WTC11 (cell line): Measurements from ENCODE around the gene TFF2. TPM values are rescaled to one million over a fixed set of nuclear protein-coding genes. Genes with fewer than 3 reads are reported as not detected.

Experiments used
- ATAC-seq: fragments of 200-7000 bp; cut with Tn5 transposase; 2 replicates; pipeline ENCODE4 v1.10.0; 2021; ENCODE audit warnings: mild to moderate bottlenecking, moderate library complexity
- Bru-seq: library from RNA; stranded (reverse); fragments of 400-500 nt; gene quantifications from one replicate; lab custom pipeline; 2021; lab: Mats Ljungman, UMichigan
- CTCF ChIA-PET: fragments of 300-600 bp; sonication (Branson Sonifier 250); formaldehyde crosslinking; loops from one replicate; lab custom pipeline; 2021; ENCODE audit warnings: antibody characterized with exemption; lab: Charles Lee
- POLR2A ChIA-PET: fragments of 350-600 bp; sonication (Branson Sonifier 250); formaldehyde crosslinking; loops from one replicate; lab custom pipeline; 2021; ENCODE audit warnings: antibody characterized with exemption; lab: Charles Lee
- DNase-seq: peaks from one replicate; pipeline ENCODE4 v3.0.0; 2021; ENCODE audit warnings: low spot score
- H3K27ac Mint-ChIP-seq: 2 replicates; pipeline ENCODE4 v1.8.0; 2021; ENCODE audit warnings: mixed read lengths
- H3K27me3 Mint-ChIP-seq: 2 replicates; pipeline ENCODE4 v1.8.0; 2021; ENCODE audit warnings: low read depth, mild to moderate bottlenecking, moderate library complexity, mixed read lengths
- H3K36me3 Mint-ChIP-seq: 2 replicates; pipeline ENCODE4 v1.8.0; 2021; ENCODE audit warnings: mixed read lengths
- H3K4me1 Mint-ChIP-seq: 2 replicates; pipeline ENCODE4 v1.8.0; 2022; ENCODE audit warnings: mixed read lengths
- H3K4me3 Mint-ChIP-seq: 2 replicates; pipeline ENCODE4 v1.8.0; 2021; ENCODE audit warnings: mild to moderate bottlenecking, moderate library complexity, mixed read lengths
- H3K9me3 Mint-ChIP-seq: 2 replicates; pipeline ENCODE4 v1.8.0; 2021; ENCODE audit warnings: mixed read lengths
- FOXP1 ChIP-seq: sonication (generic); formaldehyde crosslinking; IDR thresholded peaks from 2 replicates; pipeline ENCODE4 v1.8.0; 2022; ENCODE audit warnings: missing genetic modification reagents, mild to moderate bottlenecking, moderate library complexity, borderline replicate concordance
- GABPB1 ChIP-seq: sonication (generic); formaldehyde crosslinking; IDR thresholded peaks from 2 replicates; pipeline ENCODE4 v1.8.1; 2023; ENCODE audit warnings: mild to moderate bottlenecking, missing genetic modification reagents
- GRHL2 ChIP-seq: fragments of 250-450 bp; sonication (Bioruptor Pico); IDR thresholded peaks from 2 replicates; pipeline ENCODE4 v1.8.0; 2022; ENCODE audit warnings: mild to moderate bottlenecking, moderate library complexity; ENCODE audit not compliant: insufficient replicate concordance, severe bottlenecking
- IRF2 ChIP-seq: sonication (generic); formaldehyde crosslinking; IDR thresholded peaks from 2 replicates; pipeline ENCODE4 v1.8.0; 2022; ENCODE audit warnings: low read depth, missing genetic modification reagents, borderline replicate concordance
- MAX ChIP-seq: sonication (generic); formaldehyde crosslinking; IDR thresholded peaks from 2 replicates; pipeline ENCODE4 v1.8.0; 2022; ENCODE audit warnings: mild to moderate bottlenecking, missing genetic modification reagents
- MLX ChIP-seq: sonication (generic); formaldehyde crosslinking; IDR thresholded peaks from 2 replicates; pipeline ENCODE4 v1.8.1; 2023; ENCODE audit warnings: mild to moderate bottlenecking, missing genetic modification reagents, moderate library complexity
- MXD4 ChIP-seq: fragments of 250-450 bp; sonication (Bioruptor Pico); IDR thresholded peaks from 2 replicates; pipeline ENCODE4 v1.8.0; 2021; ENCODE audit warnings: mild to moderate bottlenecking, moderate library complexity, borderline replicate concordance
- MYBL2 ChIP-seq: sonication (generic); formaldehyde crosslinking; IDR thresholded peaks from 2 replicates; pipeline ENCODE4 v1.8.1; 2023; ENCODE audit warnings: mild to moderate bottlenecking, moderate library complexity, missing genetic modification reagents
- NFATC4 ChIP-seq: fragments of 250-450 bp; sonication (Bioruptor Pico); IDR thresholded peaks from 2 replicates; pipeline ENCODE4 v1.9.0; 2021; ENCODE audit warnings: mild to moderate bottlenecking
- NFE2L1 ChIP-seq: sonication (generic); formaldehyde crosslinking; IDR thresholded peaks from 2 replicates; pipeline ENCODE4 v1.8.1; 2023; ENCODE audit warnings: missing genetic modification reagents
- NFYB ChIP-seq: sonication (generic); formaldehyde crosslinking; conservative IDR thresholded peaks from 2 replicates; pipeline ENCODE4 v1.8.0; 2022; ENCODE audit warnings: low read depth, missing genetic modification reagents
- NR3C1 ChIP-seq: sonication (generic); formaldehyde crosslinking; conservative IDR thresholded peaks from 2 replicates; pipeline ENCODE4 v1.8.1; 2023; ENCODE audit warnings: low read depth, mild to moderate bottlenecking, missing genetic modification reagents
- PRRX2 ChIP-seq: fragments of 250-450 bp; sonication (Bioruptor Pico); IDR thresholded peaks from 2 replicates; pipeline ENCODE4 v1.8.0; 2021; ENCODE audit warnings: mild to moderate bottlenecking
- SMAD4 ChIP-seq: sonication (generic); formaldehyde crosslinking; IDR thresholded peaks from 2 replicates; pipeline ENCODE4 v1.8.0; 2022; ENCODE audit warnings: mild to moderate bottlenecking, missing genetic modification reagents
- SOX15 ChIP-seq: fragments of 250-450 bp; sonication (Bioruptor Pico); IDR thresholded peaks from 2 replicates; pipeline ENCODE4 v1.9.0; 2021; ENCODE audit warnings: mild to moderate bottlenecking
- TEAD1 ChIP-seq: sonication (generic); formaldehyde crosslinking; IDR thresholded peaks from 2 replicates; pipeline ENCODE4 v1.8.0; 2022; ENCODE audit warnings: mild to moderate bottlenecking, missing genetic modification reagents
- TEAD4 ChIP-seq: sonication (generic); formaldehyde crosslinking; IDR thresholded peaks from 2 replicates; pipeline ENCODE4 v1.8.0; 2022; ENCODE audit warnings: mild to moderate bottlenecking, missing genetic modification reagents
- ZBTB21 ChIP-seq: sonication (generic); formaldehyde crosslinking; IDR thresholded peaks from 2 replicates; pipeline ENCODE4 v1.8.1; 2023; ENCODE audit warnings: mild to moderate bottlenecking, missing genetic modification reagents, borderline replicate concordance
- ZNF138 ChIP-seq: sonication (generic); formaldehyde crosslinking; conservative IDR thresholded peaks from 2 replicates; pipeline ENCODE4 v1.8.1; 2022; ENCODE audit warnings: mild to moderate bottlenecking, moderate library complexity, missing genetic modification reagents
- ZNF232 ChIP-seq: sonication (generic); formaldehyde crosslinking; IDR thresholded peaks from 2 replicates; pipeline ENCODE4 v1.8.0; 2022; ENCODE audit warnings: mild to moderate bottlenecking, missing genetic modification reagents
- ZNF396 ChIP-seq: fragments of 250-450 bp; sonication (Bioruptor Pico); IDR thresholded peaks from 2 replicates; pipeline ENCODE4 v1.8.0; 2021; ENCODE audit warnings: mild to moderate bottlenecking, moderate library complexity, borderline replicate concordance
- long read RNA-seq, 3 experiments: library from RNA in 1 of 3; library from capped mRNA in 1 of 3; library from polyadenylated mRNA in 1 of 3; unstranded in 2 of 3; stranded (forward) in 1 of 3; transcript quantifications; one replicate each; pipeline ENCODE4 v2.0.0, GENCODE V29; 2021
- total RNA-seq: library from RNA; stranded (reverse); gene quantifications from 3 replicates; pipeline ENCODE4 v1.2.3, GENCODE V29; 2021
- TF ChIP-seq, protein P1 (sequence below): fragments of 200-600 bp; IDR thresholded peaks from 2 replicates; pipeline ENCODE4 v1.8.0; 2022; ENCODE audit warnings: antibody characterized with exemption
- TF ChIP-seq, protein P2 (sequence below): sonication (generic); formaldehyde crosslinking; IDR thresholded peaks from 2 replicates; pipeline ENCODE4 v1.8.1; 2022; ENCODE audit warnings: missing genetic modification reagents, borderline replicate concordance
- TF ChIP-seq, protein P3 (sequence below): sonication (generic); formaldehyde crosslinking; IDR thresholded peaks from 2 replicates; pipeline ENCODE4 v1.8.0; 2023; ENCODE audit warnings: mild to moderate bottlenecking, missing genetic modification reagents
- TF ChIP-seq, protein P4 (sequence below): sonication (generic); formaldehyde crosslinking; conservative IDR thresholded peaks from 2 replicates; pipeline ENCODE4 v1.8.1; 2023; ENCODE audit warnings: mild to moderate bottlenecking, low read depth, missing genetic modification reagents, moderate library complexity

The TFF2 gene, protein sequence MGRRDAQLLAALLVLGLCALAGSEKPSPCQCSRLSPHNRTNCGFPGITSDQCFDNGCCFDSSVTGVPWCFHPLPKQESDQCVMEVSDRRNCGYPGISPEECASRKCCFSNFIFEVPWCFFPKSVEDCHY
- total RNA-seq (0.33 TPM in 1 of 3 replicates, not detected in the others), Bru-seq, nascent RNA (not detected)
- long read RNA-seq, experiment 1, result 0 reads
- long read RNA-seq, experiment 2, result 0 reads
- long read RNA-seq, experiment 3, result 0 reads

DNA sequence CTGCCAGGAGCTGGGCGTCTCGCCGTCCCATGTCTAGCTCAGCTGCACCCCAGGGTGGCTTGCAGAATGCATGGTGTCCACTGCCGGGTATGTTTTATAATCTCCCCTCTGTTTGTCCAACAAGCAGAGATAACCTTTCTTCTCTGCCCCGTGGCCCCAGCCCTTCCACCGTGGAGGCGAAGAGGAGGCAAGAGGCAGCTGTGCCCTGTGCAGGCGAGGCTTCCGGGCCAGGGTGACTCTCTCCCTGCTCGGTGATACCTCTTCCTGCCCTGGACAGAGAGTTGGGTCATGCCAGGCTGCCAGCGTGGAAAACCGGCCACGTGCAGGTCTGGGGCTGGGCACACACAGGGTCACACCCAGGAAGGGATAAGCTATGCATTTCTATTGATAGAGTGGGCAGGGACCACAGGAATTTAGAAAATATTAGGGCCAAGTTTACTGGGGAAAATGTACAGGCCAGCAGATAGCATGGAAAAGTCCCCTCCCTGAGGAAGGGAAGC is at the start of gene TFF2:
Gene TFF2 (minus strand): TSS at position 68 of the 500 bp plus-strand sequence. CDS start 37 bp downstream, at position 31.
- Mint-ChIP-seq H3K4me3 (no peak within 1 kb of the TSS), H3K9me3 (peaks cover 5% of the 10 kb centered on the region), H3K27ac (no peak within 1 kb of the TSS)
- no peak for DNase-seq
- CTCF ChIA-PET, result interaction anchor here (2.0 kb wide), 1 partner anchor 13 kb away, joined by 9 read pairs; no protein-coding TSS in a partner anchor
- TF ChIP-seq MLX (CRISPR knock-in tag) (no peak), GRHL2 (no peak), FOXP1 (CRISPR knock-in tag) (no peak), NR3C1 (no peak), NFYB (CRISPR knock-in tag) (no peak), NFATC4 (no peak), IRF2 (CRISPR knock-in tag) (no peak)
- TF ChIP-seq, protein P1, sequence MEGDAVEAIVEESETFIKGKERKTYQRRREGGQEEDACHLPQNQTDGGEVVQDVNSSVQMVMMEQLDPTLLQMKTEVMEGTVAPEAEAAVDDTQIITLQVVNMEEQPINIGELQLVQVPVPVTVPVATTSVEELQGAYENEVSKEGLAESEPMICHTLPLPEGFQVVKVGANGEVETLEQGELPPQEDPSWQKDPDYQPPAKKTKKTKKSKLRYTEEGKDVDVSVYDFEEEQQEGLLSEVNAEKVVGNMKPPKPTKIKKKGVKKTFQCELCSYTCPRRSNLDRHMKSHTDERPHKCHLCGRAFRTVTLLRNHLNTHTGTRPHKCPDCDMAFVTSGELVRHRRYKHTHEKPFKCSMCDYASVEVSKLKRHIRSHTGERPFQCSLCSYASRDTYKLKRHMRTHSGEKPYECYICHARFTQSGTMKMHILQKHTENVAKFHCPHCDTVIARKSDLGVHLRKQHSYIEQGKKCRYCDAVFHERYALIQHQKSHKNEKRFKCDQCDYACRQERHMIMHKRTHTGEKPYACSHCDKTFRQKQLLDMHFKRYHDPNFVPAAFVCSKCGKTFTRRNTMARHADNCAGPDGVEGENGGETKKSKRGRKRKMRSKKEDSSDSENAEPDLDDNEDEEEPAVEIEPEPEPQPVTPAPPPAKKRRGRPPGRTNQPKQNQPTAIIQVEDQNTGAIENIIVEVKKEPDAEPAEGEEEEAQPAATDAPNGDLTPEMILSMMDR, result no peak
- TF ChIP-seq, all 79 proteins: peak for 0
- no peaks in the 10 kb centered on the region; the same call in 1 of the 2 replicates for H3K27me3 Mint-ChIP-seq
- no peaks in the 10 kb centered on the region for H3K36me3 Mint-ChIP-seq
- ATAC-seq, result no peak
- POLR2A ChIA-PET, result no interaction called here
- H3K4me1 Mint-ChIP-seq, result no peaks in the 10 kb centered on the region

- peaks cover 10% of the 10 kb centered on the region for H3K9me3 Mint-ChIP-seq
Measured at GRCh38 chr21:42400525-42400924, 49.7 kb upstream of the TFF2 start.

More at GRCh38 chr21:42400525-42400924, 49.7 kb upstream of the TFF2 start:
- POLR2A ChIA-PET, result no interaction called here
- DNase-seq (no peak), ATAC-seq (no peak)
- 0 out of 2 replicates have a peak, but pooled peaks cover 3% of the 10 kb centered on the region for H3K27me3 Mint-ChIP-seq
- no peak overlapping the region for H3K27ac Mint-ChIP-seq
- CTCF ChIA-PET, result no interaction called here
- H3K4me3 Mint-ChIP-seq, result no peak overlapping the region
- TF ChIP-seq ZNF396 (CRISPR knock-in tag) (no peak), NFE2L1 (CRISPR knock-in tag) (no peak), MYBL2 (CRISPR knock-in tag) (no peak), ZNF138 (CRISPR knock-in tag) (no peak), ZBTB21 (CRISPR knock-in tag) (no peak), SOX15 (no peak), MAX (CRISPR knock-in tag) (no peak), TEAD1 (CRISPR knock-in tag) (no peak), ZNF232 (CRISPR knock-in tag) (no peak), MXD4 (CRISPR knock-in tag) (no peak), TEAD4 (CRISPR knock-in tag) (no peak), IRF2 (CRISPR knock-in tag) (no peak), GABPB1 (CRISPR knock-in tag) (no peak), PRRX2 (CRISPR knock-in tag) (no peak), SMAD4 (CRISPR knock-in tag) (no peak)
- TF ChIP-seq, protein P2, sequence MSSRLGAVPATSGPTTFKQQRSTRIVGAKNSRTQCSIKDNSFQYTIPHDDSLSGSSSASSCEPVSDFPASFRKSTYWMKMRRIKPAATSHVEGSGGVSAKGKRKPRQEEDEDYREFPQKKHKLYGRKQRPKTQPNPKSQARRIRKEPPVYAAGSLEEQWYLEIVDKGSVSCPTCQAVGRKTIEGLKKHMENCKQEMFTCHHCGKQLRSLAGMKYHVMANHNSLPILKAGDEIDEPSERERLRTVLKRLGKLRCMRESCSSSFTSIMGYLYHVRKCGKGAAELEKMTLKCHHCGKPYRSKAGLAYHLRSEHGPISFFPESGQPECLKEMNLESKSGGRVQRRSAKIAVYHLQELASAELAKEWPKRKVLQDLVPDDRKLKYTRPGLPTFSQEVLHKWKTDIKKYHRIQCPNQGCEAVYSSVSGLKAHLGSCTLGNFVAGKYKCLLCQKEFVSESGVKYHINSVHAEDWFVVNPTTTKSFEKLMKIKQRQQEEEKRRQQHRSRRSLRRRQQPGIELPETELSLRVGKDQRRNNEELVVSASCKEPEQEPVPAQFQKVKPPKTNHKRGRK (CRISPR knock-in tag), result no peak
- TF ChIP-seq, protein P3, sequence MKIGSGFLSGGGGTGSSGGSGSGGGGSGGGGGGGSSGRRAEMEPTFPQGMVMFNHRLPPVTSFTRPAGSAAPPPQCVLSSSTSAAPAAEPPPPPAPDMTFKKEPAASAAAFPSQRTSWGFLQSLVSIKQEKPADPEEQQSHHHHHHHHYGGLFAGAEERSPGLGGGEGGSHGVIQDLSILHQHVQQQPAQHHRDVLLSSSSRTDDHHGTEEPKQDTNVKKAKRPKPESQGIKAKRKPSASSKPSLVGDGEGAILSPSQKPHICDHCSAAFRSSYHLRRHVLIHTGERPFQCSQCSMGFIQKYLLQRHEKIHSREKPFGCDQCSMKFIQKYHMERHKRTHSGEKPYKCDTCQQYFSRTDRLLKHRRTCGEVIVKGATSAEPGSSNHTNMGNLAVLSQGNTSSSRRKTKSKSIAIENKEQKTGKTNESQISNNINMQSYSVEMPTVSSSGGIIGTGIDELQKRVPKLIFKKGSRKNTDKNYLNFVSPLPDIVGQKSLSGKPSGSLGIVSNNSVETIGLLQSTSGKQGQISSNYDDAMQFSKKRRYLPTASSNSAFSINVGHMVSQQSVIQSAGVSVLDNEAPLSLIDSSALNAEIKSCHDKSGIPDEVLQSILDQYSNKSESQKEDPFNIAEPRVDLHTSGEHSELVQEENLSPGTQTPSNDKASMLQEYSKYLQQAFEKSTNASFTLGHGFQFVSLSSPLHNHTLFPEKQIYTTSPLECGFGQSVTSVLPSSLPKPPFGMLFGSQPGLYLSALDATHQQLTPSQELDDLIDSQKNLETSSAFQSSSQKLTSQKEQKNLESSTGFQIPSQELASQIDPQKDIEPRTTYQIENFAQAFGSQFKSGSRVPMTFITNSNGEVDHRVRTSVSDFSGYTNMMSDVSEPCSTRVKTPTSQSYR (CRISPR knock-in tag), result no peak
- TF ChIP-seq, protein P4, sequence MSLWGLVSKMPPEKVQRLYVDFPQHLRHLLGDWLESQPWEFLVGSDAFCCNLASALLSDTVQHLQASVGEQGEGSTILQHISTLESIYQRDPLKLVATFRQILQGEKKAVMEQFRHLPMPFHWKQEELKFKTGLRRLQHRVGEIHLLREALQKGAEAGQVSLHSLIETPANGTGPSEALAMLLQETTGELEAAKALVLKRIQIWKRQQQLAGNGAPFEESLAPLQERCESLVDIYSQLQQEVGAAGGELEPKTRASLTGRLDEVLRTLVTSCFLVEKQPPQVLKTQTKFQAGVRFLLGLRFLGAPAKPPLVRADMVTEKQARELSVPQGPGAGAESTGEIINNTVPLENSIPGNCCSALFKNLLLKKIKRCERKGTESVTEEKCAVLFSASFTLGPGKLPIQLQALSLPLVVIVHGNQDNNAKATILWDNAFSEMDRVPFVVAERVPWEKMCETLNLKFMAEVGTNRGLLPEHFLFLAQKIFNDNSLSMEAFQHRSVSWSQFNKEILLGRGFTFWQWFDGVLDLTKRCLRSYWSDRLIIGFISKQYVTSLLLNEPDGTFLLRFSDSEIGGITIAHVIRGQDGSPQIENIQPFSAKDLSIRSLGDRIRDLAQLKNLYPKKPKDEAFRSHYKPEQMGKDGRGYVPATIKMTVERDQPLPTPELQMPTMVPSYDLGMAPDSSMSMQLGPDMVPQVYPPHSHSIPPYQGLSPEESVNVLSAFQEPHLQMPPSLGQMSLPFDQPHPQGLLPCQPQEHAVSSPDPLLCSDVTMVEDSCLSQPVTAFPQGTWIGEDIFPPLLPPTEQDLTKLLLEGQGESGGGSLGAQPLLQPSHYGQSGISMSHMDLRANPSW (CRISPR knock-in tag), result no peak
- no peaks in the 10 kb centered on the region for H3K4me1 Mint-ChIP-seq
- peaks cover 7% of the 10 kb centered on the region for H3K36me3 Mint-ChIP-seq
